Nephron (organoid): ENCODE measurements around the gene ITIH4.

ENCODE experiments used
- H3K27ac Mint-ChIP-seq, 3 experiments: 2 replicates each; pipeline ENCODE4 v1.8.0; 2020; ENCODE audit warnings: mixed read lengths in 3 of 3, mild to moderate bottlenecking in 2 of 3, moderate library complexity in 1 of 3
- H3K27me3 Mint-ChIP-seq: 2 replicates; pipeline ENCODE4 v1.8.0; 2021; ENCODE audit warnings: low read depth, mild to moderate bottlenecking, moderate library complexity, mixed read lengths
- H3K36me3 Mint-ChIP-seq: 2 replicates; pipeline ENCODE4 v1.8.0; 2020; ENCODE audit warnings: low read depth, mixed read lengths
- H3K4me1 Mint-ChIP-seq: 2 replicates; pipeline ENCODE4 v1.8.0; 2020; ENCODE audit warnings: mixed read lengths
- H3K4me3 Mint-ChIP-seq, 3 experiments: 2 replicates each; pipeline ENCODE4 v1.8.0; 2020; ENCODE audit warnings: mild to moderate bottlenecking in 3 of 3, mixed read lengths in 3 of 3, moderate library complexity in 2 of 3
- H3K9me3 Mint-ChIP-seq: 2 replicates; pipeline ENCODE4 v1.8.0; 2020; ENCODE audit warnings: mixed read lengths
- CTCF ChIP-seq, 3 experiments: fragments of 200-600 bp; sonication (generic); IDR thresholded peaks; one replicate each; pipeline ENCODE4 v1.5.0; 2021; ENCODE audit warnings: antibody characterized with exemption in 3 of 3; ENCODE audit not compliant: unreplicated experiment in 3 of 3

The ITIH4 gene

GRCh38 chr3:52841211-52841980 lies 10.9 kb upstream of the ITIH4 start:
- Mint-ChIP-seq H3K4me1 (peaks cover 44% of the 10 kb centered on the region), H3K36me3 (peaks cover 8% of the 10 kb centered on the region), H3K9me3 (no peaks in the 10 kb centered on the region), H3K4me3 (no peak overlapping the region), H3K27ac (no peak overlapping the region), H3K27me3 (no peaks in the 10 kb centered on the region)
- no peak for TF ChIP-seq CTCF (IDR thresholded peaks at IDR 0.05; ENCODE audit: unreplicated experiment in 3 of 3)

- H3K36me3 Mint-ChIP-seq = peaks cover 8% of the 10 kb centered on the region
- H3K27me3 Mint-ChIP-seq = no peaks in the 10 kb centered on the region
- H3K4me3 Mint-ChIP-seq = no peak overlapping the region
- H3K9me3 Mint-ChIP-seq = no peaks in the 10 kb centered on the region
- no peak for TF ChIP-seq CTCF (IDR thresholded peaks at IDR 0.05; ENCODE audit: unreplicated experiment in 3 of 3)
- no peak overlapping the region for H3K27ac Mint-ChIP-seq
- peaks cover 51% of the 10 kb centered on the region for H3K4me1 Mint-ChIP-seq
Observed at GRCh38 chr3:52839892-52840545, 9.5 kb upstream of the ITIH4 start.

GRCh38 chr3:52839268-52839575 lies 8.8 kb upstream of the ITIH4 start:
- Mint-ChIP-seq H3K9me3 (no peaks in the 10 kb centered on the region), H3K27ac (no peak overlapping the region), H3K4me1 (peaks cover 54% of the 10 kb centered on the region), H3K4me3 (no peak overlapping the region), H3K27me3 (no peaks in the 10 kb centered on the region), H3K36me3 (peaks cover 4% of the 10 kb centered on the region)
- no peak for TF ChIP-seq CTCF (IDR thresholded peaks at IDR 0.05; ENCODE audit: unreplicated experiment in 3 of 3)

DNA sequence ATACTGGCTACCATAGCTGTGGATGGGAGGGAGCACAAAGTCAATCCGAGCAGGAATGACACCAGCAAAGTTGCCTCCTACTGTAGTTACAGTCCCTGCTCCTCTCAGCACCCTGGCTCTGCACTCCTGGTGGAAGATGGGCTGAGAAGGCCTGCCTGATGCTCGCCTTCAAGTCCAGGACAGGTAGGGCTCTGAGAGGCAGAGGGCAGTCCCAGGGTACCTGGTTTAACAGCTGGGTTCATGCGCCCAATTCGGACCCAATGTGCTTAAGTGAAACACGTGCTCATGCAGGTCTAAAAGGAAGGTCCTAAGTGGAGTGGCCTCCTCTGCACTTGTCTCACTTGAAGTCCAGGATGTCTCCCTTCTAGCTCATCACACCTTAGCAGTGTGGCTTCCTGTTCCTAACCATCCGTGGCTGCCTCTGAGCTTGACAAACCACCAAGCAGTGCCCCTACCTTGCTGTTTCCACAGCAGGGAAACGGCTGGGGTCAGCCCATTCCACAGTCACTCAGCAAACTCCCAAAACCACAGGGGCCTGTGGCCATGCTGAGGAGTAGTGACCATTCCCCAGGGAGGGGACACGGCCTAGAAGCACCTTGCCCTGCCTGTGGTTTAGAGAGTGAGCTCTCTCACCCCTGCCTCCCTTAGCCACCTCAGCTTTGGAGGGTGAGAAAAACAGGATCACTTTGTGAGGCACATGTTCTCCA lies 8.2 kb upstream of the ITIH4 start:
- no peak for TF ChIP-seq CTCF (IDR thresholded peaks at IDR 0.05; ENCODE audit: unreplicated experiment in 3 of 3)
- Mint-ChIP-seq H3K27ac (no peak overlapping the region), H3K4me1 (peaks cover 54% of the 10 kb centered on the region), H3K36me3 (peaks cover 3% of the 10 kb centered on the region), H3K4me3 (no peak overlapping the region), H3K9me3 (no peaks in the 10 kb centered on the region), H3K27me3 (no peaks in the 10 kb centered on the region)

DNA sequence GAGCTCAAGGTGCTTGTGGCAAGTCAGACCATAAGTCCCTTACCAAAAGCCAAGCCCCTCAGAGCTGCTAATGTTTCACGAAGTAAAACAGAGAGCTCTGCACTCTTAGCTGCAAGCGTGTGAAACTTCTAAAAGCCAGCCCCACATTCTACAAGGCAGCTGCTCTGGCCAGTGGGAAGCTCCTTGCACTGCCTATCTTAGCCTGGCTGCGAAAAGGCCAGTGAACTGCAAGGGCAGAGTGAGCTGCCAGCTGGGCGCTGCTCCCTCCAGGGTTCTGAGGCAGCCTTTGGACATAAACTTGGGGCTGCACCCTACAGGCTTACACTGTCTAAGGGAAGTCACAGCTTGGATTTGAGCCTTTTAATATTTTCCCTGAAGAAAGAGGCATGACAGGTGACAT lies 6.5 kb upstream of the ITIH4 start:
- H3K27ac Mint-ChIP-seq = peak overlapping the region in 1 of 3 experiments; percentile 84
- H3K36me3 Mint-ChIP-seq = peaks cover 3% of the 10 kb centered on the region
- peaks cover 54% of the 10 kb centered on the region for H3K4me1 Mint-ChIP-seq
- H3K27me3 Mint-ChIP-seq = no peaks in the 10 kb centered on the region
- TF ChIP-seq CTCF (IDR thresholded peaks at IDR 0.05; ENCODE audit: unreplicated experiment in 3 of 3) = no peak
- peak overlapping the region in 1 of 3 experiments; percentile 48 for H3K4me3 Mint-ChIP-seq
- H3K9me3 Mint-ChIP-seq = no peaks in the 10 kb centered on the region
